SK-N-SH (cell line): ENCODE results near the gene EFHC1. TPM values are rescaled to one million over a fixed set of nuclear protein-coding genes. Genes with fewer than 3 reads are reported as not detected.

Source experiments
- CTCF ChIA-PET: fragments of 300-600, 350-600 bp; formaldehyde crosslinking; extraction: SDS; loops from one replicate; lab custom pipeline; 2021; lab: Yijun Ruan, JAX
- POLR2A ChIA-PET: fragments of 350-600 bp; sonication (Branson Sonifier 250); formaldehyde crosslinking; extraction: SDS; loops from one replicate; lab custom pipeline; 2020; ENCODE audit warnings: antibody characterized with exemption, inconsistent platforms; lab: Yijun Ruan, JAX
- DNase-seq: peaks from one replicate; pipeline ENCODE4 v3.0.0; 2012
- H2AFZ ChIP-seq: fragments of 200-600 bp; sonication (generic); 2 replicates; pipeline ENCODE4 v1.8.1; 2016; ENCODE audit warnings: antibody characterized with exemption, mild to moderate bottlenecking, low read depth
- H3F3A ChIP-seq: fragments of 200-600 bp; sonication (generic); replicated peaks from 2 replicates; pipeline ENCODE3; 2016; ENCODE audit warnings: antibody characterized with exemption, mild to moderate bottlenecking; ENCODE audit not compliant: insufficient read depth
- H3K27ac ChIP-seq, 2 experiments: fragments of 200-500 bp in 1 of 2; fragments of 200-600 bp in 1 of 2; sonication (Bioruptor generic) in 1 of 2; sonication (generic), shearing (Covaris generic) in 1 of 2; 2 replicates each; pipeline versions ENCODE4 v1.5.1 to v1.6.1; 2014 to 2016; ENCODE audit warnings: low read depth in 2 of 2, inconsistent platforms in 1 of 2, low read length in 1 of 2, mild to moderate bottlenecking in 1 of 2, mixed read lengths in 1 of 2
- H3K27me3 ChIP-seq: fragments of 200-600 bp; sonication (generic), shearing (Covaris generic); 2 replicates; pipeline ENCODE4 v1.6.1; 2016; ENCODE audit warnings: mixed run types; ENCODE audit not compliant: insufficient read depth
- H3K36me3 ChIP-seq, 2 experiments: fragments of 200-500 bp in 1 of 2; fragments of 200-600 bp in 1 of 2; sonication (Bioruptor generic) in 1 of 2; sonication (generic) in 1 of 2; replicated peaks in 1 of 2; 2 replicates each; pipeline versions ENCODE3 to v1.5.1; 2014 to 2016; ENCODE audit warnings: low read length in 1 of 2, mild to moderate bottlenecking in 1 of 2; ENCODE audit not compliant: insufficient read depth in 2 of 2, control insufficient read depth in 1 of 2
- H3K4me1 ChIP-seq, 2 experiments: fragments of 200-500 bp in 1 of 2; fragments of 200-600 bp in 1 of 2; sonication (Bioruptor generic) in 1 of 2; sonication (generic), shearing (Covaris generic) in 1 of 2; 2 replicates each; pipeline versions ENCODE4 v1.5.1 to v1.6.1; 2014 to 2016; ENCODE audit warnings: low read depth in 1 of 2, low read length in 1 of 2, mixed run types in 1 of 2; ENCODE audit not compliant: insufficient read depth in 2 of 2, control insufficient read depth in 1 of 2
- H3K4me2 ChIP-seq: fragments of 200-600 bp; sonication (generic), shearing (Covaris generic); 2 replicates; pipeline ENCODE4 v1.6.1; 2017; ENCODE audit warnings: mixed run types
- H3K4me3 ChIP-seq, 2 experiments: fragments of 200-500 bp in 1 of 2; fragments of 200-600 bp in 1 of 2; sonication (Bioruptor generic) in 1 of 2; sonication (generic), shearing (Covaris generic) in 1 of 2; 2 replicates each; pipeline versions ENCODE4 v1.5.1 to v1.8.1; 2014 to 2016; ENCODE audit warnings: low read depth in 2 of 2, inconsistent platforms in 1 of 2, low read length in 1 of 2, mild to moderate bottlenecking in 1 of 2, mixed read lengths in 1 of 2, moderate library complexity in 1 of 2
- H3K79me2 ChIP-seq: fragments of 200-600 bp; sonication (generic); 2 replicates; pipeline ENCODE4 v1.8.1; 2017; ENCODE audit warnings: mild to moderate bottlenecking; ENCODE audit not compliant: insufficient read depth
- H3K9ac ChIP-seq: fragments of 200-600 bp; sonication (generic); 2 replicates; pipeline ENCODE4 v1.6.1; 2017; ENCODE audit warnings: mixed run types
- H3K9me2 ChIP-seq: fragments of 200-600 bp; sonication (generic); 2 replicates; pipeline ENCODE4 v1.6.1; 2017; ENCODE audit warnings: mixed run types
- H3K9me3 ChIP-seq: fragments of 200-600 bp; sonication (generic); 2 replicates; pipeline ENCODE4 v1.6.1; 2017; ENCODE audit warnings: mixed run types, mild to moderate bottlenecking, moderate library complexity
- H4K20me1 ChIP-seq: fragments of 200-600 bp; sonication (generic); 2 replicates; pipeline ENCODE4 v1.6.1; 2017; ENCODE audit warnings: mild to moderate bottlenecking, mixed run types; ENCODE audit not compliant: insufficient read depth
- CTCF ChIP-seq: fragments of 200-600 bp; sonication (generic); IDR thresholded peaks from 2 replicates; pipeline ENCODE4 v1.6.1; 2017; ENCODE audit warnings: antibody characterized with exemption, mild to moderate bottlenecking, moderate library complexity
- ELF1 ChIP-seq: IDR thresholded peaks from 2 replicates; pipeline ENCODE4 v1.4.0; 2012
- EP300 ChIP-seq, 2 experiments: IDR thresholded peaks; 2 replicates each; pipeline versions ENCODE4 v1.4.0 to v1.6.1; 2012; ENCODE audit warnings: borderline replicate concordance in 1 of 2, low read depth in 1 of 2, low read length in 1 of 2
- EZH2phosphoT487 ChIP-seq: fragments of 200-600 bp; sonication (generic); IDR thresholded peaks from 2 replicates; pipeline ENCODE4 v1.6.1; 2017; ENCODE audit warnings: low read depth, mixed run types, mild to moderate bottlenecking, antibody characterized with exemption, moderate library complexity, borderline replicate concordance
- FOSL2 ChIP-seq: IDR thresholded peaks from 2 replicates; pipeline ENCODE4 v1.4.0; 2012; ENCODE audit warnings: low read depth, mild to moderate bottlenecking, moderate library complexity, borderline replicate concordance
- FOXM1 ChIP-seq: IDR thresholded peaks from 2 replicates; pipeline ENCODE4 v1.4.0; 2012; ENCODE audit warnings: low read depth, mild to moderate bottlenecking
- GABPA ChIP-seq: IDR thresholded peaks from 2 replicates; pipeline ENCODE4 v1.4.0; 2012; ENCODE audit warnings: low read depth, mild to moderate bottlenecking
- GATA2 ChIP-seq: sonication (generic); formaldehyde crosslinking; IDR thresholded peaks from 2 replicates; pipeline ENCODE4 v1.5.0; 2020; ENCODE audit warnings: mild to moderate bottlenecking, missing genetic modification reagents
- JUND ChIP-seq: IDR thresholded peaks from 2 replicates; pipeline ENCODE4 v1.4.0; 2012
- MEF2A ChIP-seq: IDR thresholded peaks from 2 replicates; pipeline ENCODE4 v1.4.0; 2012; ENCODE audit warnings: low read depth, borderline replicate concordance
- MXI1 ChIP-seq: IDR thresholded peaks from 2 replicates; pipeline ENCODE4 v1.6.1; 2012; ENCODE audit warnings: mild to moderate bottlenecking, low read depth, low read length, improper control_type of control experiment
- POLR2AphosphoS5 ChIP-seq: IDR thresholded peaks from 2 replicates; pipeline ENCODE4 v1.6.1; 2012; ENCODE audit warnings: low read depth, low read length
- RAD21 ChIP-seq: IDR thresholded peaks from 2 replicates; pipeline ENCODE4 v1.6.1; 2012; ENCODE audit warnings: mild to moderate bottlenecking, low read length
- RCOR1 ChIP-seq: fragments of 150-350 bp; IDR thresholded peaks from 2 replicates; pipeline ENCODE4 v1.6.1; 2017; ENCODE audit warnings: antibody characterized with exemption, low read length
- RFX5 ChIP-seq: IDR thresholded peaks from 2 replicates; pipeline ENCODE4 v1.6.1; 2012; ENCODE audit warnings: mild to moderate bottlenecking, improper control_type of control experiment, low read length
- RXRA ChIP-seq: IDR thresholded peaks from 2 replicates; pipeline ENCODE4 v1.4.0; 2012; ENCODE audit warnings: low read depth, mild to moderate bottlenecking, borderline replicate concordance
- SIN3A ChIP-seq: IDR thresholded peaks from 2 replicates; pipeline ENCODE4 v1.6.1; 2012; ENCODE audit warnings: low read depth, mild to moderate bottlenecking, low read length, moderate library complexity, borderline replicate concordance
- TCF12 ChIP-seq: IDR thresholded peaks from 2 replicates; pipeline ENCODE4 v1.4.0; 2012
- YY1 ChIP-seq: IDR thresholded peaks from 2 replicates; pipeline ENCODE4 v1.4.0; 2012; ENCODE audit warnings: low read depth, mild to moderate bottlenecking
- ZBTB33 ChIP-seq: IDR thresholded peaks from 2 replicates; pipeline ENCODE4 v1.4.0; 2012; ENCODE audit warnings: low read depth, borderline replicate concordance
- WGBS: methylation state at CpG from one replicate; pipeline ENCODE4 v1.1.6; 2017; ENCODE audit warnings: low lambda C conversion rate; 5-methylcytosine and 5-hydroxymethylcytosine counted together
- polyA plus RNA-seq, 3 experiments: library from polyadenylated mRNA; depleted of rRNA; stranded (reverse); fragments of >200 nt; gene quantifications; 2 replicates each; pipeline ENCODE4 v1.2.3, GENCODE V29; 2012

Gene EFHC1
- polyA plus RNA-seq, 1 of the 3 experiments (the other 2 are of a cell fraction) = 39.4 TPM

GRCh38 chr6:52420668-52421358, 671 bp downstream of the EFHC1 start:
- Histone ChIP-seq H3K9me3 (no peaks in the 10 kb centered on the region), H3K27me3 (no peaks in the 10 kb centered on the region), H3K9ac (peak overlapping the region; percentile 94), H3K79me2 (peaks cover 48% of the 10 kb centered on the region), H4K20me1 (no peaks in the 10 kb centered on the region), H3K4me2 (peak overlapping the region; percentile 91)
- WGBS = under 1% methylated on average over 21 of the region's 21 CpGs
- peak; percentile 53 for DNase-seq
- CTCF ChIA-PET = interaction anchor here (0.7 to 6.2 kb wide), 13 partner anchors 12 to 244 kb away, joined by 3 to 94 read pairs (median 5); partner anchors contain the start of genes PAQR8 and TRAM2
- TF ChIP-seq MEF2A = no peak
- no peak for TF ChIP-seq FOSL2
- TF ChIP-seq GABPA = peak; percentile 77
- no peak for TF ChIP-seq JUND
- no peak for TF ChIP-seq ZBTB33
- TF ChIP-seq POLR2AphosphoS5 = peak; percentile 71; the same call in 1 of the 2 replicates
- no peak for TF ChIP-seq RFX5
- peak; percentile 60; the same call in 1 of the 2 replicates for TF ChIP-seq YY1
- TF ChIP-seq CTCF = no peak
- peak; percentile 20 for TF ChIP-seq RAD21
- no peak for TF ChIP-seq FOXM1
- peak; percentile 81 for TF ChIP-seq SIN3A
- no peak for TF ChIP-seq RXRA
- TF ChIP-seq EP300 (IDR thresholded peaks at IDR 0.05; ENCODE audit: borderline replicate concordance in 1 of 2, low read depth in 1 of 2, low read length in 1 of 2) = 0 out of 4 replicates have a peak, but pooled peaks of 1 of the 2 experiments have one; percentile 10
- TF ChIP-seq ELF1 = peak; percentile 80
- no peak for TF ChIP-seq RCOR1
- peak; percentile 64 for TF ChIP-seq MXI1
- TF ChIP-seq GATA2 (CRISPR knock-in tag) = no peak
- TF ChIP-seq TCF12 = no peak
- TF ChIP-seq EZH2phosphoT487 = no peak
- TF ChIP-seq, all 33 proteins: peak for 8
- no peaks in the 10 kb centered on the region for H3K9me2 ChIP-seq
- H3K4me3 ChIP-seq = peak overlapping the region; percentile 78 to 88
- peaks cover 3 to 5% of the 10 kb centered on the region in 2 experiments for H3K36me3 ChIP-seq
- POLR2A ChIA-PET = interaction anchor here (0.9 to 1.9 kb wide), 5 partner anchors 130 to 250 kb away, joined by 3 to 6 read pairs (median 4); partner anchors contain the start of genes TMEM14A and TRAM2
- peak overlapping the region; percentile 53 to 97 for H3K27ac ChIP-seq
- H3K4me1 ChIP-seq = peaks cover 23 to 47% of the 10 kb centered on the region in 2 experiments
- H3F3A ChIP-seq = peaks cover 63% of the 10 kb centered on the region
- H2AFZ ChIP-seq = peak overlapping the region; percentile 58; the same call in 1 of the 2 replicates
